Measurements from ENCODE around the gene TXNRD1. TPM values are rescaled to one million over a fixed set of nuclear protein-coding genes. Genes with fewer than 3 reads are reported as not detected.
"Not testable (repeated sequence)": the region's sequence is repeated elsewhere in the genome, so short reads cannot be mapped to it uniquely, and the experiment has no call there.

TXNRD1 gene
- total RNA-seq, 1 experiment from 2014 or later, result 1,733 TPM

DNA sequence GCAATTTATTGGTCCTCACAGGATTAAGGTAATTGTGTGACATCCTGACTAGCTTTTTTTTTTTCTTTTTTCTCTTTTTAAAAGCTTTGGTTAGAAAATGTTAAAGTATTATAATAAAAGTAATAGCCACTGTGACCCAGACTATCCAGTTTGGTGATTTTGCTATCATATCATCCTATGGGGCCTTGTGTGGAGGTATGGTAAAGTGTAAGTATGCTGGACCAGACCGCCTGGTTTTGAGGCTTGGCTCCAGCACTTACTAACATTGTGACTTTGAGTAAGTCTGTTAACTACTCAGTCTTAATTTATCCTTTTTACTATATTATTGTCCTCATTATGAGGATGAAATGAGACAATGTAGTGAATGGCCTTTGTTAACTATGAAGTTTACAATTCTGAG, 103.4 kb downstream of the TXNRD1 start:
- no peak for DNase-seq (ENCODE audit: extremely low read depth, low read depth)

DNA sequence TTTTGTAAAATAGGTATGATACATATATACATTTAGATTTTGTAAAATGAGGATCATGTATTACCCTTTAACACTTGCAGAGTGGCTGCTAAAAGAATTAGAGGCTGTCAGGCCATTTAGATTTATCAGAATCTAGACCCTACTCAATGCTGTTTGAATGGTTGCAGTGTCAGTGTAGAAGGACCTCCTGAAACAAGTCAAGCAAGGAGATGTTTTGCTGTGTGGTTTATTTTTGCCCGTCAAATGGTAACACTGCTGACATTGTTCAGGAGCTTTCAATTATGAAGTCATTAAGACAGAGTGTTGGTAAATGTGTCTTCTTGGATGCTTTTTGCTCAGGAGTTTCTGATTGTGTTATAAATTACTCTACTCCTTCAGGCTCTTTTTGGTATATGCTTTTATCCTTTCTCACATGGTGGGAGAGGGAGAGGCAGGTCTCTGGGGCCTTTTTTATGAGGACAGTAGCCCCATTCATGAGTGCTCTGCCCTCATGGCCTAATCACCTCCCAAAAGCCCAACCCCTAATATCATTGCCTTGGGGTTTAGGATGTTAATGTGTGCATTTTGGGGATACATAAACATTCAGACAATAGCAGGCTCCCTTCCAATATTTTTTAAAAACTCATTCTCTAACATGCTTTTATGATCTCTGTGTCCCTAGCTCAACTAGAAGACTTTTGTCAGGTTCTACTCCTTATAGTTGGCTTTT, 104.5 kb downstream of the TXNRD1 start:
- no peak for DNase-seq (ENCODE audit: extremely low read depth, low read depth)

DNA sequence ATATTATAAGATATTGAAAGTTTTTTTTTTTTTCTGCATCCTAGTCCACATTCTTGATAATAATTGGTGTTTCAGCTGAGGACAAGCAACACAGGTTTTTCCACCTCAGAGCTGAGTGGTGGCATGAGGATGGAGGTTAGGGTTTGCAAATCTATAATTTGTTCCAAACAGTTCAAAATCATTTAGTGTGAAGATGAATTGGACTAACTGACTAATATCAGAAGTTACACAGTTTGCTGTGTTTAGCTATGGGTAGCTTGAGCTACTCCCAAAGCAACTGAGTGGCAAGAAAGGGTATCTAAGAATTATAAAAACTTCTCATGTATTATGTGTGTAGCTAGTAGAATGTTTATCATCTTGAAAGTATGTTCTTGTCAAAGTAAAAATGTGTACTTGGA, 105.0 kb downstream of the TXNRD1 start:
- no peak for DNase-seq (ENCODE audit: extremely low read depth, low read depth)

DNA sequence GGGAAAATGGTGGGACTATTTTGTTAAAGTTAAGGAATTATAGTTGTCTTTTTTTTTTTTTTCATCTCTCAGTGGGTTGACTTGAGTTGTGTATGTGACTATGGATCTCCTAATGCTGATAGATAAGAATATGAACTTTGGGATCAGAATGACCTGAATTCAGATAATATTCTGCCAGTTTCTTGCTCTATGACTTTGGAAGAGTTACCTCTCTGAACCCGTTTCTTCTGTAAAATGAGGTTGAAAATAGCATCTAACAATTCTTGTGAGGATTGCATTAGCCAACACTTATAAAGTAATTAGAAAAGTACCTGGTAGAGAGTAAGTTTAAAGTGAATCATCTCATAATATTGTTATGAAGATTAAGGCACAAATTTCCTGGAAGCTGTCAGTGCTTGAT, 106.4 kb downstream of the TXNRD1 start:
- DNase-seq (ENCODE audit: extremely low read depth, low read depth), result no peak

DNA sequence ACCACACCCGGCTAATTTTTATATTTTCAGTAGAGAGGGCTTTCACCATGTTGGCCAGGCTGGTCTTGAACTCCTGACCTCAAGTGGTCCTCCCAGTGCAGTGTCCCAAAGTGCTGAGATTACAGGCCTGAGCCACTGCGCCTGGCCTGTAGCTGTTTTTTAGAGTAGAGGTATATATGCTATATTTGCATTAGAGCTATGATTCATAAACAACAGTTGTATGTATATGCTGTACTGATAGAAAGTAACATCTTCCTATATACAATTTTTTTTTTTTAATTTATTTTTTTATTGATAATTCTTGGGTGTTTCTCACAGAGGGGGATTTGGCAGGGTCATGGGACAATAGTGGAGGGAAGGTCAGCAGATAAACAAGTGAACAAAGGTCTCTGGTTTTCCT, 107.0 kb downstream of the TXNRD1 start:
- not testable (repeated sequence) for DNase-seq (ENCODE audit: extremely low read depth, low read depth)

DNA sequence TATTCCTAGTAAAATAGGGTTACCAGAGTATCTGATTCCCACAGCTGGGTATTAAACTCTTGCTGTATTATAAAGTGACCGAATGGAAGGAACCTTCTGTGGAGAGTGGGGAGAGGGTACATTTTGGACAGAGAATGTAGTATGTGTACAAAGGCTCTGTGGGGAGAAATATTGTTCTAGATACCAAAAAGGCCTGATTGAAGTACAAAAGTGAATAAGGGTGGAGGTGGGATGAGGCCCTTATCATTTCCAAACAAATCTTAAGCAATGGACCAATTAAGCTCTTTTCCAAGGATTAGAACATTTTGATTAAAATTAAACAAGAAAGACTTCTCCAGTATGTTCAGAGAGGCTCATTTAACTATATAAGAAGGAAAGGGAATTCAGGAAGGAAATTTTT, 108.3 kb downstream of the TXNRD1 start:
- no peak for DNase-seq (ENCODE audit: extremely low read depth, low read depth)

DNA sequence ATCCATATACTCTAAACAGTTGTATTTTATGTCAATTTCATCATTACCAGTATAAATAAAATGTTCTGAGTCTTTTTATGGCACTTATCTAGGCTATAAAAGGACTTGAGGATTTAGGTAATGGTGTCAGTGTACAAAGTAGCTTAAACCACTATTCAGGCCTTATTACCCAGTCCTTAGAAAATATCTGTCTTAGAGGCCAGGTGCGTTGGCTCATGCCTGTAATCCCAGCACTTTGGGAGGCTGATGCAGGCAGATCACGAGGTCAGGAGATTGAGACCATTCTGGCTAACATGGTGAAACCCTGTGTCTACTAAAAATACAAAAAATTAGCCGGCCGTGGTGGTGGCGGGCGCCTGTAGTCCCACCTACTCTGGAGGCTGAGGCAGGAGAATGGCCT, 112.7 kb downstream of the TXNRD1 start:
- not testable (repeated sequence) for DNase-seq (ENCODE audit: extremely low read depth, low read depth)

DNA sequence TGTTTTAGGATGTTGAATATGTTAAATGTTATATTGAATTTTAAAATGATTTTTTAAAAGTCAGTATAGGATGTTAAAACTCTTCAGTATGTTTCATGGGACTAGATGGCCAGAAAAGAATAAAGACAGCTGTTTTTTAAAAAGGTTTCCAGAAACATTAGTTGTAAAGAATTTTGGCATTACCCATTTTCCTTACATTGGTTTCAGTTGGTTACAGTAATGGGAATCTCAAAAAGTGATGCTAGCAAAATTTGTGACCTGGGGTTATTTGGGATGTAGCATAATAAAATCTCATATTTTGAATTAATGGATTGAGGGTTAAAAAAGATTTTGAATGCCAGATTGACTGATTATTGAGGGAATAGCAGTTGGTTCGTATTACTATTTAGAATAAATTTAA, 113.2 kb downstream of the TXNRD1 start:
- DNase-seq (ENCODE audit: extremely low read depth, low read depth), result no peak

DNA sequence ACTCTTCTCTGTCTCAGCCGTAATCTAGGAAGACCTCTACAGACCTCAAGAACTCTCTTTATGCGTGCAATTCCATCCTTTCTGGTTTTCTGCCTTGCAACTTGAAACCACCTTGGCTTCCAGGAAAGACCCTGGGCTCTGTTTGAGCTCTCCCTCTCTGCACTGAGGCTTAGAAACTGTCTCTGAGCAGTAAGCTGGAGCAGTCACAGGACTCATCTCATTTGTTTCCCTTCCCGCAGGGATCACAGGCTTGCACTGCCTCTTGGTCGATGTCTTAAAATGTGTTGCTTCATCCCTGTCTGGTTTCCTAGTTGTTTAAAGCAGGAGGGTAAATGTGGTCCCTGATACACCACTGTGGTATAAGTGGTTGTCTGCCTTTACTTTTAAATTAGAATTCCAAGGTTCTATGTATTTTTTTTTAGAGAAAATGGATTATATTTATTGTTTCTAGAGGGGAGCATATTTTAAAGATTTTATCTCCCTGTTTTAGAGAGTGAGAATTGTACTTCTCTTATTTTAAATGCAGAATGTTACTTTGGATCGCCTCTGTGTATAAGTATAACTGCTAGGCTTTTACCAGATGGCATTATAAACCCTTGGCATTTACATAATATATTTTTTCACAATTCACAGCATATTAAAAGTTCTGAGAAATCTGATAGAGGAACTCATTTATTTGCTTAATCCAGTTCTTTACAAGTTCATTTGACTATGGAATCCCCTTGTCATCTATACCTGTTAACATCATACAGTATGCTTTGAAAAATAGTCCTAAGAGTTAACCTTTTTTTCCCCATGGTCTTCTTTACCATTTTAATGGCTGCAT, 114.3 kb downstream of the TXNRD1 start:
- no peak for DNase-seq (ENCODE audit: extremely low read depth, low read depth)

DNA sequence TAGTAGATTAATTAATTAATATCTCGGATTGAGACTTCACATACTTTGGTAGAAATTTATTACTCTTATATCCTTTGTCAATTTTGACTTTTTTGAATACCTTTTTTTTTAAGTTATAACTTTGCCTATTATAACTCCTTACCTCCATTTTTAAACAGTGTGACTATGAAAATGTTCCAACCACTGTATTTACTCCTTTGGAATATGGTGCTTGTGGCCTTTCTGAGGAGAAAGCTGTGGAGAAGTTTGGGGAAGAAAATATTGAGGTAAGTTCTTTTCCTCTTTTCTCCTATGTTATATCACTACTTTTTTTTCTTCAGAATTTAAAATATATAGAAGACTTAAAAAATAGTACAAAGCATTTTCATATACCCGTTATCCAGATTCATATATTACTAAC, 115.8 kb downstream of the TXNRD1 start:
- no peak for DNase-seq (ENCODE audit: extremely low read depth, low read depth)

DNA sequence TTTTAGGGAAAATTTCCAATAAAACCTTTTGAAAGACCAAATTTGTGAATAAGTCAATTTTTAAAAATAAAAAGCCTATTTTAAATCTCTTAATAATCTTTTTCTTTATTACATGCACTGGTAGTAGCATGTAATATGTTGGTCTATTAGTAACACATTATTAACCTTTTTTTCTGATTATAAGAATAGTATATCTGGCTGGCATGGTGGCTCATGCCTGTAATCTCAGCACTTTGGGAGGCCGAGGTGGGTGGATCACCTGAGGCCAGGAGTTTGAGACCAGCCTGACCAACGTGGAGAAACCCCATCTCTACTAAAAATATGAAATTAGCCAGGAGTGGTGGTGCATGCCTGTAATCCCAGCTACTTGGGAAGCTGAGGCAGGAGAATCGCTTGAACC, 116.7 kb downstream of the TXNRD1 start:
- not testable (repeated sequence) for DNase-seq (ENCODE audit: extremely low read depth, low read depth)

DNA sequence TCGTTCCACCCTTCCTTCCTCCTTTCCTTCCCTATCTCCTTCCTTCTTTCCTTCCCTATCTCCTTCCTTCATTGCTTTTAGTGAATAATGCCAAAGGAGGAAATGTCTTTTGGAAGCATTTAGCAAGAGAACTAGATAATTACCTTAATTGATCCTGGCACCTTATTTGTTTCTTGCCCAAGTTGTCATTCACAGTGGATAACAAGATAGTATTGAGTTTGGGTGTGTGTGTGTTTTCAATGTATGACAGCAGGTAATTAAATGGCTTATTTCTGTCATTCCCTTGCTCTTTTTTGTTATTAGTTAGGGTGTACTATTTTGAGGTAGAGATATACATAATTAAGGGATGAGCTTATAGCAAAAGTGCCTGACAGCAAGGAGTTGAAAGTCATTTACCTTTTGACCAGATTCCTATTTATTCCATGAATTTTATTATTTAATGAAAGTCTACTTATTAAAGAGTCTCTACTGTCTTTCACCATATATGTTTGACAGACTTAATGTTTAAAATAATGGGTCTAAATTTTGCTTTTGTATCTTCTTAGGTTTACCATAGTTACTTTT, 118.2 kb downstream of the TXNRD1 start:
- DNase-seq (ENCODE audit: extremely low read depth, low read depth), result no peak

DNA sequence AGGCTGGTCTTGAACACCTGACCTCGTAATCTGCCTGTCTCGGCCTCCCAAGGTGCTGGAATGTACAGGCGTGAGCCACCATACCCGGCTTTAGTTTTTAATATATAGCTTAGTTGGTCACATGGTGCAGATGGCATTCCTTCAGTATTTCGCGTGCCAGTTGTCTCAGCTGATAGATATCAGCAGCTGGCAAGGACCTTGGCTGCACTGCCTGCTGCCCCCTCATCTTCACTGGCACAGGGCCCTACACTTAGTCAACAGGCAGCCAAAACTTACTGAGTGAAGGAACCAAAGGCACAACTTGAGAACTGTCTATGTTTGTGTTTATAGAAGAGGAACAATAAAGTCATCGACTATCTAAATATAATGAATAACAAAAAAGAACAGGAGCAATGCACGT, 119.0 kb downstream of the TXNRD1 start:
- DNase-seq (ENCODE audit: extremely low read depth, low read depth), result no peak

DNA sequence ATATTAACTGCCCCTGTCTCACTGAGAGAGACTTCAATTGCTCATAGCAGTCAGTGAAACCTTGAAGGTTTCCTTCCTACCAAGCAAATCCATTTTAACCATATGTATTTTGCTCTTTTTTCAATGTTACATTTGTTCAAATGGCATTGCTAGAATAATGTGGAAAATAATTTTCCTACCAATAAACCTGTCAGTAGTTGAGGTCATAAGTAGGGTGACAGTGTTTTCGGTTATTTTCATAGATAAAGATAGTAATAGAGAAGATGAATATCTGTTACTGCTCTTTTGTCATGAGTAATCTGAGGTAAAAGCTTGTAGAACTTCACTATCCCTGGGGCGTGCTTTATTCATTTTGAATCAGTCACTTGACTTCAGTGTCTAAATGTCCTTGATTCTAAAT, 120.5 kb downstream of the TXNRD1 start:
- DNase-seq (ENCODE audit: extremely low read depth, low read depth), result no peak

DNA sequence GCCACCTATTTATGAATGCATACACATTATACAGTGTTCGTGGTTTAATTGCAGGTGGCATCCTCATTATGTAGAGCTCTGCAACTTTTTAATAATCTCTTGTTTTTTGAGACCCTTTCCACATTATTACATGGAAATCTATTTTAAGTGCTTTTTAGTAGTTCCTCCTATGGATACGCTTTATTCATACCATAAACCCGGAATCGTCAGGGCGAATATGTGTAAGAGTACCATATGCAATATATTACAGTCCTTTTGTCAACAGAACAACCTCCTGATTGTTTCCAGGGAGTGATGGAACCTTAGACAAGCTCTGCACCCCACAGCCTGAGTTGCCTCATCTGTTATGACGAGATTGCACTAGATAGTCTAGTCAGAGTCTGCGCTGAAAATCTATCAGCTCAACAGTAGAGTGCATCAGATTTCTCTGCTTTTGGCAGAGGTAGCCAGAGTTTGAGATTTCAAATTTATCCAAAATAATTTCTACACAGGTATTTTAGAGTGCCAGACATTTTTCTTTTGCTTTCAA, 121.5 kb downstream of the TXNRD1 start:
- DNase-seq (ENCODE audit: extremely low read depth, low read depth), result no peak

DNA sequence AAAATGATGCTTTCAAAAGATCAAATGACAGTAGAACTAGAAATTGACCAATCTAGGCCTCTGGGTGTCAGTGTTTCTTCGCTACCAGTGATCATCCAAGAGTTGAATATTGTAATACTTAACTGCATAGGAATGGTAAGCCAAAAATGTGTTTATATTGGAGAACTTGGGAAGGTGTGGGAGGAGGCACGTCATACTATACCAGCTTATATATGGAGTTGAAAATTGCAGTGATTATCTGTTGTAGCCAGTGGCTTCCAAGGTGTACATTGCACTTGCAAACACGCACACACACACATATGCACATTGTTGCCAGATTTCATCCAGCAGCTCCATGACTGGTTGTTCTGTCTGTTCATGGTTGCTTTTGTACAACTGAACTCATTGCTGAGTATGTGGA, 124.1 kb downstream of the TXNRD1 start:
- DNase-seq (ENCODE audit: extremely low read depth, low read depth), result no peak

DNA sequence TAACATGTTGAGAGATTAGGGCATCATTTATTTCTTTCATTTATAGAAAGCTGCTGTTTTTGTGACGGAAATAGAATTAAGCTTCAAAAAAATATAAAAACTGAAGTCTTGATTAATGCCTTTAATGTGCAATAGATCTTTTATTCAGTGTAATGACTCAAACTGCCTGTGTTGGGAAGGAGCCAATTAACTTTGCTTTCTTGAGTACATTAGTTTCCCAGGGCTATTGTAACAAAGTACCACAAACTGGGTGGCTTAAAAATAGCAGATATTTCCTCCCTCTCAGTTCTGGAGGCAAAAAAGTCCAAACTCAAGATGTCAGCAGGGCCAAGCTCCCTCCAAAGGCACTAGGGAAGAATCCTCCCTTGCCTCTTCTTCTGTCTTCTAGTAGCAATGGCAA, 124.6 kb downstream of the TXNRD1 start:
- DNase-seq (ENCODE audit: extremely low read depth, low read depth), result no peak

DNA sequence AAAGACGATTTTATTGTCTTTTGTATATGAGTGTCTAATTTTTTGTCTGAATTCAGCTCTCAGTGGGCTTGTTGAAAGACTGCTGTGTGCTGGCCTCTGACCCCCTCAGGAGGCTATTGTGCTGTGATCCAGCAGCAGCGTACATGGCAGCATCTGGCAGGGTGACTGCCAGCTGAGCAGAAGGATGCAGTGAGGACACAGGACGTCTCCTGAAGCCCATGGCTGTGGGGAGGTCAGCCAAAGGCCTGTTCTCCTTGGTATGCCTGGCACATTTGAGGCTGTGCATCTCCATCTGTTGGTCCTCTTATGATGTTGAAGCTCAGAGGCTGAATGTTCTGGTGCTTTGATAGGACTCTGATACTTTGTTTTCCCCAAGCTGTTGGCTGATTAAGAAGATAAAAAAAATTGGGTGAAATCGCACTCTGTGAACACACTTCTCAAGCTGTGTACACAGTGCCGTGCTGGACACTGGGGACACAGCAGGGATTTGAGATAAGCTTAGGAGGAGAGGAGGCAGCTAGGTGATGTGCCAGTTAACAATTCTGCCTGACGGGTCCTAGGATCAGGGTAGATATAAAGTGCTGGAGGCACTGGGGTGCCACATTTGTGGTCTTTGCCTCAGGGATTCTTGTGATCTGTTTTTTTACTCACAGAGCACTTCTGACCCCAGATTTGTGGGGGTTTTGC, 125.5 kb downstream of the TXNRD1 start:
- DNase-seq (ENCODE audit: extremely low read depth, low read depth), result no peak

DNA sequence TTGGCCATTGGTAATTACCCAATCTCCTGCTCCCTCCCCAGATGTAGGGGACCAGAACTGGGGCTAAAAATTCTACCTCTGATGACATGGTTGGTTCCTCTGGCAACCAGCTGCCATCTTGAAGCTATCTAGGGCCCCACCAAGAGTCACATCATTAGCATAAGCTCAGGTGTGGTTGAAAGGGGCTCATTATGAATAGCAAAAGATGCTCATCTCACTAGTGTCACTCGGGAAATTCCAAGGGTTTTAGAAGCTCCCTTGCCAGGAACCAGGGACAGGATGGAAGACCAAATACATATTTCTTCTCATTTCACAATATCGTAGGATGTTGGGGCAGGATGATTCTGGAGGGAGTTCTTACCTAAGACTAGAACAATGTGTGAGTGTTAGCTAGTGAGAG, 126.6 kb downstream of the TXNRD1 start:
- DNase-seq (ENCODE audit: extremely low read depth, low read depth), result no peak

DNA sequence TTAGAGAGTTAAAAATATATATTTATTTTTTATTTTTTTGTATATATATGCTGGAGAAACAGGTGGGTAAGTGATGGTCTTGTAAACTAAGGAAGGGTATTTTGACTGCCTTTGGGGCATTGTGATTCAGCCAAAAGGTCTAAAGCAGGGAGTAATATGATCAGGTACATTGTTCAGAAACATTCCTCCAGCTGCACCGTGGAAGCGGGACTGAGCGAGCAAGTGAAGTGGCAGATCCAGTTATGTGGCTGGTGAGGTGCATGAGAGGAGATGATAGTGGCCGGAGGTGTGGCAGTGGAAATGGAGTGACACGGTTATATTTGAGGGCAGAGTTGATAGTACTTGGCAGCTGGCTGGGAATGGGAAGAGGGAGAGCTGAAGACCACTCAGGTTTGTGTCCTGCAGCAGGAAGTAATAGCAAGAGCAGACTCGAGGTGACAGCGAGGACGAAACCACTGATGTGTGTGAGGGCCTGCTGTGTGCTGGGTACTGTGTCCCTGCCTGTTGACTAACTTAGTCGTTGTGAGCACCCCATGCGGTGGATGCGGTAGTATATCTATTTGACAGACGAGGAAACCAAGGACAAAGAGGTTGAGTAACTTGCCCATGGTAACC, 127.2 kb downstream of the TXNRD1 start:
- no peak for DNase-seq (ENCODE audit: extremely low read depth, low read depth)

DNA sequence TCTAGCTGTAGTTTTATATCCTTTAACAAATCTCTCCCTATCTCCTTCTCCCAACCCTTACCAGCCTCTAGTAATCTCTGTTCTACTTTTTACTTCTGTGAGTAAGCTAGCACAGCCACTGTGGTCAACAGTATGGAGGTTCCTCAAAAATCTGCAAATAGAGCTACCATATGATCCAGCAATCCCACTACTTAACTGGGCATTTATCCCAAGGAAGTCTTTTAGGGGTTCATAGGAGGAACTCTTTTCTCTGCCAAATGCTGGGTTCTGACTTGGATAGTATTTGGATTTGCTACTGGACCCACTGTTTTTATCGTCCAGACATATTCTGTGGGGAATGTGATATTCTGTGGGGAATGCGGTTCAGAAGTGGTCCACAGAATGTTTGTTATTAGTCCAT, 129.1 kb downstream of the TXNRD1 start:
- no peak for DNase-seq (ENCODE audit: extremely low read depth, low read depth)
